GM21786 (cell line): Measurements from ENCODE around the gene AKAP7.
A peak's percentile ranks its signal among the peaks of the same experiment; 100 is the strongest.

ENCODE experiments used
- ATAC-seq: cut with Tn5 transposase; IDR thresholded peaks from one replicate; pipeline ENCODE4 v1.9.1; 2021; ENCODE audit not compliant: unreplicated experiment

AKAP7 gene

DNA sequence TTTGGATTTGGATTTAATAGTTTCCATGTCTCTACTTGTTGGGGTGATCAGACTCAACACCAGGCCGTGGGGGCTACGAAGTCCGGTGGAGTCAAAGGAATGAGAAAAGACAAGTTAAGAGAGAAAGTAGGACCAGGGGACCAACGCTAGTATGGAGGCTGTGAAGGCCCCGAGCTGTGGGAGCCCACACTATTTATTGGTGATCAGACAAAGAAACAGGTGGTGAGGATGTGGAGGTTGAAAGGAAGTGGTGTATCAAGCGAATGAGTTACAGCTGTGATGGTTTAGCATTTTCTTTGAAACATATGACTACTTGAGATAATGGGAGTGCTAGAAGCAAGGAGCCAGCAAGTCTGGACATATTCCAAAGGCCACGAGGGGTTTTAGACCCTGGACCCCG lies 62.4 kb downstream of the AKAP7 start:
- ATAC-seq, result no peak

DNA sequence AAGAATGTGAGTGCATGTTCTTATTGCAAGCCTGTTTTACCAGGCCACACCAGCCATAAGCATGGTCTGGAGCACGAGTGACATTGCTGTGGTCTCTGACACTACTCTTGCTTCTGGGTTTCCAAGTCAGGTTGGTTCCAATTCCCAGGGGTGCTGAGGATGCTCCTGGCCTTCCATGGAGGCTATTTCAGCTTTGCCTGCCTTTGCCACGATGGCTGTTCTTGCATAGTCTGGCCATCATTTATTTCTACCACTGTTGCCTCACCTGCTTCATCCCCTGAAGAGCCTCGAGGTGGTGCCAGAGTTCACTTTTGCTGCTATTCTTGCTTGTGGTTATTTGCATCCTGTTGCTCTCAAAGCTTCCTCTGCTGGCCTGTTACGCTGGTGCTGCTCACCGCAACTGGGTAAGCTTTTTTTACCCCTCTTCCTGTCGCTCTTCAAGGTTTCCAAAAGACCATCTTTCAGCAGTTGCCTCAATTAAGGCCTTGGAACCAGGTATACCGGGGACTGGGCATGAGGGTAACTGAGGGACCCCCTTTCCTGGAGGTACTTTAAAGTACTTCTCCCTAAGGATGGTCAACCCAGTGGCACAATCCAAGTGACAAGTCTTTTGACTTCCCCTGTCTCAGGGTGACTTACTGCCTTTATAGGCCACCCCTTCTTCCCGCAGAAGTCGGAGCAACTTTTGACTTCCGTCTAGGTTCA lies 64.5 kb downstream of the AKAP7 start:
- peak; percentile 100 for ATAC-seq

DNA sequence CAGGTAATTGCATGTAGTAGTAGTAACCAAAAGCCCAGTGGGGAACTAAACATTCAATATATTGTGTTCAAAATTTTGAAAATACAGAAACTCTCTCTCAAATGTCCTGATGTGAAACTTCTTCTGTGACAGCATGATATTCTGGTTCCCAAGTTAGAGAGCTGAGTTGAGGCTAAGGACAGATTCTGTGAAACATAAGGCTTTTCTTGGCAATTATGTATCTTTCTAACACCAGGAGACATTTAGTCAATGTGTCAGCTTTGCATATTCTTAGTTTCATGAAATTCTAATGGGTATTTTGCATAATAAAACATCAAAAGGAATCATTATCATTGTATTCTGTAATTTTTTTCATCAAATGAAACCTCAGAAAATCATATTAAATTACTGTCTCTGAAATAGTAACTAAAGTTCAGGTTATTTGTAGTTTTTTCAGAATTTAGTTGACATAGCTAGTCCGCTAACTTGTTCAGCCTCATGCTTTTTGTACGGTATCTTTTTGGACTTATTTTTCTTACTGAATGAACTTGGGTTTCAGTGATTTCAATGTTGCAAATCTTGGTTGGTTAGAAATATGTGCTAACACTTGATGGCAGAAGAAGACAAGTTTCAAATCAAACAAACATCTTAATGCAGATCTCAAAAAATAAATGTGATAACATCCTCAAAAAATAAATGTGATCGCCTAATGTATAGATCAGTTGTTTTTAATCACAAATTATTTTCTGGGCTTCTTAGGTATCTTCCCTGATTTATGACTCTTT lies 70.4 kb downstream of the AKAP7 start:
- ATAC-seq, result no peak

DNA sequence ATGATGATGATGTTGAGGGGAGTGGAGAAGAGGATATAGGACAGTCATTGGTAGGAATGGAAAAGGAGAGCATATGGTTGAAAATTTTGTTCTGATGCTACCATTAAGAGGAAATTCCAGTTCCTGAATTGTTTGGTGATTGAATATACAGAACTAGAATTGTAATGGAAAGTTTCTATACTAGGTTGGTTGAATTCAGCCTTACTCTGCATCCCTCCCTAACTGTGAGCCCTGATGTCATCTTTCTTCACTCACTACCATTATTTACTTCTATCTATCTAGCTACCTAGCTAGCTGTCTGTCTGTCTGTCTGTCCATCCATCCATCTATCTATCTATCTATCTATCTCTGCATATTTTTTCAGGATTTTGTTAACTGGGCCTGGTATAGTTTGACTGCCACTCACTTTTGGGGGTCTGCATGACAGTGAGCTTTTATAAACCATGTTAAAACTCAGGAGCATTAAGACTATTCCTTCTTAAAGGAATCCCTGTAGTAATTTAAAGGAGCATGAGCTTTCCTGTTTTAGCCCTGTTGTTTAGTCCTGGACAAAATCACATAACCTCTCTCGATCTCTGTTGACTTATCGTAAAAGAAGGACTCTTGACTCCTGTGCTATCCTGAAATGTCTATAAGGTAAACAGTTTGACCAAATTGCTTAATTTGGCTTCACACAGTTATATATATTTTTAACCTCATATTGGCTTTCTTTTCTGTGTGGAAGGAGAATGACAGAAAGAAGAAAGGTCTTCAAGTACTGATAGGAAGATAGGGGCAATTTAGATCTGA lies 71.4 kb downstream of the AKAP7 start:
- no peak for ATAC-seq

DNA sequence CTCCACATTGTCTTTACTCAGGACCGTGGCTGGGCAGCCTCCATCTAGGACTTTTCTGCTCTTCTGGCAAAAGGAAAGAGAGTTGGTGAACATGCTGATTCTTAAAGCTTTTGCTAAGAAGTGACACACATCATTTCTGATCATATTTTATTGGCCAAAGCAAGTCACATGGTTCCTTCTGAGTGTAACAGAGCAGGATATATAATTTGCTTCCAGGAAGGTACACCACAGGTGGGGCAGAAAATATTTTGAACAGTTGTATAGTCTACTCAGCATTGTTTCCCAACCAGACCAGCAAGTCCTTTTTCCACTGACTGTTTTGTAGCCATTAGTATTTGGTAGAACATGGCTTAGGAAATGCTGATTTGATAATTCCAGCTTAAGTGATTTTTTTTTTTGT lies 73.5 kb downstream of the AKAP7 start:
- no peak for ATAC-seq

DNA sequence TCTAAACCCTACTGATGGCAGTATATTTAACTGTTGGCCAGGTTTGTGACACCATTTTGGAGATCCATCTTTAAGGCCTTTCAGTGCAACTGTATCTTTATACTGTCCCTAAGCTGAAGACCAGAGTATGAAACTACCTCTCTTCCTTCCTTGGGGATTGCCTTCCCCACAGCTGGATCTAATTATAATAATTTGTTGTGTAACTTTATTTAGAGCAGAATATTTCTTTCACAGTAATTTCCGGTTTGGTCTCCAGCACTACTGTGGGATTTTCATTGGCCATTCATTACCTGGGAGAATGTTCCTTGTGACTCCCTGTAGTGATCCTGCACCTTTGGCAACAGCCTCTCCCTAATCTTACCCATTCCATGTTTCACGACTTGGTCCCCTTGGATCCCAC lies 75.2 kb downstream of the AKAP7 start:
- ATAC-seq, result no peak

DNA sequence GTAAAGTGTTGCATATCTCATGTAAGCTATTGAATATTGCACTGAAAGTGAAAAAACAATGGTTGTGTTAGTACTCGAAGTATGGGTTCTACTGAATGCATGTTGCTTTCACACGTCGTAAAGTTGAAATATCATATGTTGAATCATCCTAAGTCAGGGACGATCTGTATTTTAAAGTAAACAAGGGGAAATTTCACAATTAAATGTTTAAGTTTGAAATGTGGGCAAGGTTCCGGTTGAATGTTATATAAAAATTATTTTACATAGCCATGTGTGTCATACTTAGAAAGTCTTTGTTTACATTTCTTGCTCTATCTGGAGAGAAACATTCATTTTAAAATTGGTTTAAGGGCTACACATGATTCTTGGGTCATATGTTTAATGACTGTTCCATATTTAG lies 76.8 kb downstream of the AKAP7 start:
- no peak for ATAC-seq

DNA sequence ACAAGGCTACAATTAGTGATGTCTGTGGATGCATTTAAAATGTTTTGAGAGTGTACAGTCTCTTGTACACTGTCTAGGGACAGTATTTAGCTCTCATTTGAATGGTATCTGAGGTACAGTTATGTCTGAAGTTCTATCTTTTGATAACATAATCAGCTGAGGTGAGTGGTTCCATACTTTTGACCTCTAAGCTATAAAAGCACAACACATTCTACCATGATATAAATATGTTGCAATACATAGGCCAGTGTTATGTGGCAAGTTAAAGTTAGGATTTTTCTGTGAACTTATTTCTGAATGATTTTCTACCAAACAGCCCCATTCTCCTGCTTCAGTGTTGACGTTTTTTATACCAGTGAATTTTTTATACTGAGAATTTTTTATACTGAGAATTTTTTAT lies 77.6 kb downstream of the AKAP7 start:
- no peak for ATAC-seq

DNA sequence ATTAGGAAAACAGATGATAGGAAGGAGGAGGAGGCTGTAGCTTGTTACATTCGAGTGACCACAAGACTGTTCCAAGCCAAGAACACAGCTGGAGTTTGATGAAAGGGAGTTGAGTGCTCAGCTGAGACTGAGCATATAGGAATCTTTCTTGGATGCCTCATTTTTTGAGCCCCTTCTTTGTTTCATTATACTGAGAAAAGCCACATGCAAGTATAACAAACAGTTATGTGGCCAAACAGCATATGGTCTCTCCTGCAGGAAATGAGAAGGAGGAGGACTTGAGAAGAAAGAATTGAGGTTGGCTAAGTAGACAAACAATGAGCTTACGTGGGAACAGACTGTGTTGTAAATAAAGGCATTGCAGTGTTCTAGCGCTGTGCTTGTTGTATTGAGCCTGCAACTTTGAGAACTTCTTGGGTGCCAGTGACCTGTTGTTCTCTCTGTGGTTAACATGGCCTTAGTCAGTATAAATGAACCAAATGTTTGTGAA lies 78.3 kb downstream of the AKAP7 start:
- no peak for ATAC-seq

DNA sequence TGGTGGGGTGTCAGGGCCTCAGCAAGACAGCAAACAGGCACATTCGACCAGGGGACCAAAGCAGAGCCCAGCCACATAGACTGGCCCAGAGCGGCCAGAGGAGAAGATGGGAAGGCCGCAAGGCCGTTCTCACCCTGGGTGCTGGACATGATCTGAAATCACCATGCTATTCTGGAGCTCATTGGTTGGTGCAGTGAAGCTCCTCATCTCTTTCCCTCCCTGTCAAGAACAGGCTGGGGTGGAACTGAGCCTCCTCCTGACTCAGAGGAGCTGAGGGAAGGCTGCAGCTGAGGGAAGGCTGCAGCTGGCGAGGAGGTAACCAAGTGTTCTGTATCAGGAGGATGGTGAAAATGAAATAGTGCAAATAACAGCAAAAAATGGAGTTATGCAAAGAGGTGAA lies 80.0 kb downstream of the AKAP7 start:
- ATAC-seq, result no peak

DNA sequence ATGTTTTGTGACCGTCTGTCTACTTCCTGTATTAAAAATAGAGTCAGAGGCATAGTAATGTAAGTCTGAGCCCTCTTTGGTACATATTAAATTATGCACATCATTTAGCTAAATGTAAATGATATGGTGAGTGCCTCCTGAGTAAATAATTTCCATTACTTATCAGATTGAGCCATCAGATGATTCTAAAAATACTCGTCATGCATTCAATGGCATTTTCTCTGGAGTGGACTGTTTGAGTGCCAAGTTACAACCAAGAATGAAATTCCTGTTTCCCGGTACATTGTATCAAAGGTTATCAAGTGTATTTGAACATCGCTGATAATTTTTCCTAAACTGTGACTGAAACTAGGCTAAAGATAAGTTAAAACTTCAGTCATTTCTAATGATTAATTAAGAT lies 81.0 kb downstream of the AKAP7 start:
- ATAC-seq, result no peak

DNA sequence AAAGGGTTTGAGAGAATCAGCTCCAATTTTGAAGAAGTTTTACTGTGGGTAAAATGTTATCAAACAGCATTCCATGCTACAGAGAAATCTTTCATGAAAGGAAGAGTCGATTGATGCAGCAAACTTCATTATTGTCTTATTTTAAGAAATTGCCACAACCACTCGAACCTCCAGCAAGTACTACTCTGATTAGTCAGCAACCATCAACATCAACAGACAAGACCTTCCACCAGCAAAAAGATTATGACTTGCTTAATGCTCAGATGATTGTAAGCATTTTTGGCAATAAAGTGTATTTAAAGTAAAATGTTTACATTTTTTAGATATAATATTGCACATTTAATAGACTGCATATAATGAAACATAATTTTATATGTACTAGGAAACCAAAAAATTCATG lies 87.5 kb downstream of the AKAP7 start:
- no peak for ATAC-seq

DNA sequence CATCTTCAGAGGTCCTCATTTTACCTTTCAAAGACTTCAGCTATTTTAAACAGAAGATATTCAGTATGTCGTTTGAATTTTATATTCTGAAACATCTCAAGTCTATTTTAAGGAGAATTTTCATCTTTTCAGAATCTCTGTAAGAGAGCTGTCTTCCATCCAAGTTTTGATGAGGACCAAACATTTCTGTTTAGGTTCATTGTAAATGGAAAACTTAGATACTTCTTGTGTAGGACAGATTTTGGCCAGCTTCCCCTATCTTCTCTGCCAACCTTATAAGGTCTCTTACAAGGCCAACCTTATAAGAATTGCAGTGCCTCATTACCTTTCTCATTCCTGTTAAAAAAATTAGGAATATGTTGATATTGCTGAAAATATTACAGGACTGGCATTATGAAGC lies 88.1 kb downstream of the AKAP7 start:
- no peak for ATAC-seq

DNA sequence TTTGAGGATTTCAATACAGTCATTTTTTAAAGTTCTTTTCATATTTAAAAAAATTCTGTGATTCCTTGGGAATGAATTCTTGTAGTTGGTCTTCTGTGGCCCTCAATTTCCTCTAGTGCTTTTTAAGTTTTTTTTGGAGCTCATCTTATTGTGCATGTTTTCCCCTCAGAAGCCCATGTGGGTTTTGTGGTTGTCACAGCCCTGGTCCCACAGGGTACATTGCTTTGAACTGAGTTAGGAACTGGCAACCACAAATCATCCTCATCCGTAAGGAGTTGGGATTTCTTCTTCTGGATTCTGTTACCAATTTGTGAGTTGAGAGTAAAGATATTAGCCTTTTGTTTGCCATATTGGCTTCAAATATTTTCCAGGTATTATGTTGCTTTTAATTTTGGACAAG lies 89.9 kb downstream of the AKAP7 start:
- ATAC-seq, result no peak

DNA sequence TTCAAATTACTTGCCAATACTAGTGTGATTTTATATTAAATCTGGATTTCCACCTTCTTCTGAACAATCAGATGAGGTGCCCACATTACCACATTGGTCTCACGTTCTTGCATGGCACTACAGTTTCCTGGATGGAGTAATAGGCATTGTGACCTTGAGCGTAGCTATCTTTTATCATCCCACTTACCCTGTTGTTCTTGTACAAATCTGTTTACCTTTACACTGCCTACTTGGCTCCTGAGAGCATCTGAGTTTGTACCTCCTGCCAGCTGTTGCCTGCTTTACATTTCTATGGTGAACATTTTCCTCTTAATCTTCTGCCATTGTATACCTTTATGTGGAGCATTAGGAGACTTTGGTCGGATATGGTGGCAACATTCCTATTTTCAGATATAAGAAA lies 90.7 kb downstream of the AKAP7 start:
- ATAC-seq, result no peak

DNA sequence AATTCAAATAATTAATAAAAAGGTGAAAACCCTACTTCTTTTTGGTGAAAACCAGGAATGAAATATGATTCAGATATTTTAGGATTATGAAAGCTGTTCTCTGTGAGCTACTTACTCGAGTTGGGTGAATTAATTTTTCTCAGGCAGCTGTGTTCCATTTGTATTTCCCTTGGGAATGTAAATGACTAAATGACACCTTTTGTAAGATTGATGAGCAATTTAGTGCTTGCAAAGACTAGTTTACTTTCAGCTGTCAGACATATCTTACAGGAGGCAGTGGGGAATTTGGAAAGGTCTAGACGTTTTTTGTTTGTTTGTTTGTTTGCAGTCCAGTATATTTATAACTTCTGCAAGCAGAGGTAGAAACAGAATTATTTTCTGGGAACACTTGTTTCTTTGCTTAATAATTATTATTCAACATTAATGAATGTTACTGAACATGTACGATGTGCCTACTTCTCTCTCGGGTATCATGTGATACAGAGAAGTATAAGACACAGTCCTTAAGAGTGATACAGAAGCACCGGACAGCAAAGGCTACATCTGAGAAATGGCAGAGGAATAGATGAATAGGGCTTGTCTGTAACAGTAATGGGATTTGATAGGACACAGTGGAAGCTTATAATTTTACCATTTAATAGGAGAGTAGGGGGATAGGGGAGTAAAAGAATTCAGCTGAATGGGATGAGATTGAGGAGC lies 91.3 kb downstream of the AKAP7 start:
- no peak for ATAC-seq

DNA sequence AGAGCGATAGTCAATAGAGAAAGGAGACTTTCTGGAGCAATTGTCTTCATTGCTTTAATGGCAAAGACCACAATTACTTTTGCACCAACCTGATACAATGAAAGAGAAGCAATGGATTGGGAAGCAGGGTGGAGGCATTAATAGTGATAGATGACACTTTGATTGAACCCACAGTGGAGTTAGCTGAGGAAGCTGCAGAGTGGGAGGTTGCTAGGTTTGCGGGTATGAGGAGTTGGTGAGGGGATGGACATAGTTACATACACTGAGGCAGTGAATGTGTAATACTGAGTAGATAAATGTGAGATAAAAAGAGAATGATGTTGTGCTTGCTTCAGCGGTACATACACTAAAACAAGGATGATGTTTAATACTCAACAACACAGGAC lies 91.9 kb downstream of the AKAP7 start:
- no peak for ATAC-seq

DNA sequence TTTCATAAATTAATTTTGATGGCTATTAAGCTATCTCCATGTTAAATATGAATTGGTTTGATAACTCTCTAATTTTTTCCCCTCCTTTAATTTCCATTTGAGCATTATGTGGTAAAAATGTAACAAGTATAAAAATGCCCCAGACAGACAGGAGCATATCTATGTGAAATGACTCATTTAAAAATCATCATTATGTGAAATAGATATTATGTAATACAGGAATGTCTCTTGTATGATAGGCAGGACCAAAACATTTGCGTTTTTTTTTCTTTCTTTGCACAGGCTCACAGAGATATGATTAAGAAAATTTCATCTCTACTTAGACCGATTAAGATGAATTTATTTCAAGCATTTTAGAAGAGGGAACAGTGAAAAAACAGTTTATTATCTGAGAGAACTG lies 95.8 kb downstream of the AKAP7 start:
- ATAC-seq, result no peak

DNA sequence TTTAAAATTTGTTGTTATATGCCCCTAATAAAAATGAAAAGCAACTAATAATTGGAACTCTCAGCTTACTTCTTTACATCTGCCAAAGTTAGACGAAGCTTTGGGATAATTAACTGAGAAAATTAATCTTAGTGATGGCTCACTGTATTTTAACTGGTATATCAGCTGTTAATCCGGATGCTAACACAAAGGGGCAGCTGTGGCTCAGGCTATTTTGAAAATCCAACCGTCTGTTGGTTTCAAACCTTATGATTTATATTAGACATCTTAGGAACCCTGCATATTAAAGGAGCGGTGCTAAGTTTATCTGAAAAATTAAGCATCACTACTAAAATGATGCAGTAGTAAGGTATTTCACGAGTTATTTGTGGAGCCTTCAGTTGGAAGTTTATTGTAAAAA lies 96.6 kb downstream of the AKAP7 start:
- ATAC-seq, result no peak

DNA sequence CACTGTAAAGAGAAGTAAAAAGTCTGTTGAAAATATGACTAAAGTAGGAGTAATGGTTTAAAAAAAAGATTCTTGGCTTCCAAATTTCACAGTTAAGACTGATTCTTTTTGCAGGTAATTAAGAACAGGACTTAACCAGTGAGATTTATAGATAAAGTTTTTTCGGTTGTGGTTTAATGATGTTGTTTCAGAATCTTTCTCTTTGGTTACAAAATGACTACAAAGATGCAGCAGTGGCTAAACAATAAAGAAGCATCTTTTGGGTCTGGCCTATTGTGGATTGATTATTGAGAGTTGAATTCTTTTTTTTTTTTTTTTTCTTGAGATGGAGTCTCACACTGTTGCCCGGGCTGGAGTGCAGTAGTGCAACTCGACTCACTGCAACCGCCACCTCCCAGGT lies 109.7 kb downstream of the AKAP7 start:
- no peak for ATAC-seq

DNA sequence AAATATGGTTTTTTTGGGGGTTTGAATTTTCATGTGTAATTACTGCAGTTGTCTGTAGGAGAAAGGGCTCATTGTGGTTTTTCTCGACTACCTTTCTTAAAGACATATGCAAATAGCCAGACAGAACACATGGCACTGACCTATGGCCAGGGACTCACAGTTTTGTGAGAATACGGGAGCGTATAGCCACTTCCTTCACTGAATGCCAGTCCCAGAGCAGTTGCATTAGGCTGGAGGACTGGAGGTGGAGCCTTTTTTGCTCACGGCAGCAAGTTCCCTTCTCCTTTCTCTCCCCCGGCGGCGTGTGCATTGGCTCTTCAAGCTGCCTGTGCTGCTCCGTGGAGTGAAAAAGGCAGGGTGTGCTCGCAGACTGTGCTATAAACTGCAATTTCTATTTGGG lies 114.9 kb downstream of the AKAP7 start:
- ATAC-seq, result peak; percentile 68
